DOHH2 (cell line): ENCODE measurements around the gene PTPN4.

Source experiments
- EZH2phosphoT487 ChIP-seq: fragments of 200-600 bp; sonication (generic); IDR thresholded peaks from 2 replicates; pipeline ENCODE4 v1.6.1; 2017; ENCODE audit warnings: borderline replicate concordance, mild to moderate bottlenecking, antibody characterized with exemption, low read length, moderate library complexity, mixed read lengths
- TF ChIP-seq, protein P1 (sequence below): fragments of 200-600 bp; sonication (generic); IDR thresholded peaks from one replicate; pipeline ENCODE4 v1.5.1; 2014; ENCODE audit warnings: antibody characterized with exemption, mild to moderate bottlenecking, low read depth, low read length; ENCODE audit not compliant: poor library complexity, severe bottlenecking

DNA sequence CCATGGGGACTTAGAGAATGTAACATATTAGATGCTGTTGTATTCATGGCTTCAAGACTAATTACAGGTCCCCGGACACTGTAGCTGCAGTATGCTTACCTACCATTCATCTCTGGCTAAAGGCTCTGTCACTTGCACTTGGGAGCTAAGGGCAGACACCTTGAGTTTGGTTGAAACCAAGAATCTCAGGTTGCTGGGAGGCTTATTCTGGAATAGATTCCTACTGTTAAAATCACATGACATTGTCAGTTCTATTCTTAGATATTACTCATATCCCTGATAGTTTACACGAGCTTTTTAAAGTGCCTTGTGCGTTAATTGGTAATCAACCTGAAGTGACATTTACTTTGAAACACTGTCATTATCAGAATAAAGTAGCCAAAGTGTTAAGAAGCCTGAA is 180.2 kb downstream of the PTPN4 start:
- TF ChIP-seq, protein P1, sequence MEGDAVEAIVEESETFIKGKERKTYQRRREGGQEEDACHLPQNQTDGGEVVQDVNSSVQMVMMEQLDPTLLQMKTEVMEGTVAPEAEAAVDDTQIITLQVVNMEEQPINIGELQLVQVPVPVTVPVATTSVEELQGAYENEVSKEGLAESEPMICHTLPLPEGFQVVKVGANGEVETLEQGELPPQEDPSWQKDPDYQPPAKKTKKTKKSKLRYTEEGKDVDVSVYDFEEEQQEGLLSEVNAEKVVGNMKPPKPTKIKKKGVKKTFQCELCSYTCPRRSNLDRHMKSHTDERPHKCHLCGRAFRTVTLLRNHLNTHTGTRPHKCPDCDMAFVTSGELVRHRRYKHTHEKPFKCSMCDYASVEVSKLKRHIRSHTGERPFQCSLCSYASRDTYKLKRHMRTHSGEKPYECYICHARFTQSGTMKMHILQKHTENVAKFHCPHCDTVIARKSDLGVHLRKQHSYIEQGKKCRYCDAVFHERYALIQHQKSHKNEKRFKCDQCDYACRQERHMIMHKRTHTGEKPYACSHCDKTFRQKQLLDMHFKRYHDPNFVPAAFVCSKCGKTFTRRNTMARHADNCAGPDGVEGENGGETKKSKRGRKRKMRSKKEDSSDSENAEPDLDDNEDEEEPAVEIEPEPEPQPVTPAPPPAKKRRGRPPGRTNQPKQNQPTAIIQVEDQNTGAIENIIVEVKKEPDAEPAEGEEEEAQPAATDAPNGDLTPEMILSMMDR = no peak
- TF ChIP-seq EZH2phosphoT487 = no peak
